A549 (cell line): ENCODE results near the gene ZNF845. TPM values are rescaled to one million over a fixed set of nuclear protein-coding genes. Genes with fewer than 3 reads are reported as not detected.
"Not testable (repeated sequence)": the region's sequence is repeated elsewhere in the genome, so short reads cannot be mapped to it uniquely, and the experiment has no call there.

Experiments used
- ATAC-seq, 2 experiments: fragments of 200-7000 bp in 1 of 2; fragments of >200 bp in 1 of 2; cut with Nextera tagmentation in 1 of 2; cut with Tn5 transposase in 1 of 2; 3 replicates each; pipeline versions ENCODE4 v1.8.0 to v1.9.1; 2018 to 2020; ENCODE audit warnings: mild to moderate bottlenecking in 1 of 2, moderate library complexity in 1 of 2
- CTCF ChIA-PET: fragments of 300-600 bp; sonication (Branson Sonifier 250); formaldehyde crosslinking; extraction: SDS; loops from one replicate; lab custom pipeline; 2021; ENCODE audit warnings: antibody characterized with exemption, inconsistent platforms; lab: Yijun Ruan, JAX
- POLR2A ChIA-PET: fragments of 350-600 bp; formaldehyde crosslinking; extraction: SDS; loops from one replicate; lab custom pipeline; 2021; ENCODE audit warnings: antibody characterized with exemption, inconsistent platforms; lab: Yijun Ruan, JAX
- DNase-seq, 2 experiments: peaks; one replicate each; pipeline versions ENCODE4 v3.0.0 to v3.0.0-alpha.2; 2011 to 2016; ENCODE audit warnings: low read depth in 1 of 2, low spot score in 1 of 2
- FAIRE-seq: peaks from 2 replicates; lab custom pipeline; 2011; peaks lifted over from hg19 to GRCh38; lab: Jason Lieb, UNC
- H3K27ac ChIP-seq, 2 experiments: fragments of >200 bp; sonication (Bioruptor Twin); formaldehyde crosslinking; 3 replicates each; pipeline ENCODE4 v1.5.1; 2016 to 2017
- H3K4me1 ChIP-seq: fragments of >200 bp; sonication (Bioruptor Twin); formaldehyde crosslinking; 3 replicates; pipeline ENCODE4 v1.6.1; 2016
- H3K4me2 ChIP-seq: fragments of >200 bp; sonication (Bioruptor Twin); formaldehyde crosslinking; 3 replicates; pipeline ENCODE4 v1.6.1; 2016
- H3K4me3 ChIP-seq: fragments of >200 bp; sonication (Bioruptor Twin); formaldehyde crosslinking; 3 replicates; pipeline ENCODE4 v1.5.1; 2016
- H3K9me3 ChIP-seq: fragments of >200 bp; sonication (Bioruptor Twin); formaldehyde crosslinking; 3 replicates; pipeline ENCODE4 v1.6.1; 2016
- EHMT2 ChIP-seq: fragments of 200-600 bp; sonication (generic); IDR thresholded peaks from 2 replicates; pipeline ENCODE4 v1.6.1; 2016; ENCODE audit warnings: antibody characterized with exemption, low read depth, mild to moderate bottlenecking, moderate library complexity
- HOXB13 ChIP-seq: fragments of 250-450 bp; sonication (Bioruptor Pico); IDR thresholded peaks from 2 replicates; pipeline ENCODE4 v1.5.0; 2020; ENCODE audit warnings: low read depth, mild to moderate bottlenecking, moderate library complexity
- RAD21 ChIP-seq, 2 experiments: fragments of >200 bp in 1 of 2; sonication (Bioruptor Twin) in 1 of 2; formaldehyde crosslinking in 1 of 2; IDR thresholded peaks in 1 of 2; conservative IDR thresholded peaks in 1 of 2; 2 replicates in 1 of 2; 3 replicates in 1 of 2; pipeline ENCODE4 v1.6.1; 2012 to 2018; ENCODE audit warnings: inconsistent platforms in 1 of 2
- ZFP36 ChIP-seq: fragments of 450-650 bp; IDR thresholded peaks from 2 replicates; pipeline ENCODE4 v1.6.1; 2014; ENCODE audit warnings: borderline replicate concordance; ENCODE audit not compliant: partially characterized antibody
- WGBS: methylation state at CpG from one replicate; pipeline ENCODE4 v1.1.6; 2017; ENCODE audit errors: missing lambda C conversion rate; 5-methylcytosine and 5-hydroxymethylcytosine counted together
- polyA plus RNA-seq, 4 experiments: library from polyadenylated mRNA; depleted of rRNA in 3 of 4; stranded (reverse); fragments of >200 nt; fragmentation: RNase III in 1 of 4; extraction: RNeasy Plus Mini Kit Qiagen cat#74134 plus additional on column Dnase treatment in 1 of 4; gene quantifications; 2 replicates in 3 of 4; 3 replicates in 1 of 4; pipeline ENCODE4 v1.2.3, GENCODE V29; 2011 to 2017

The ZNF845 gene
- polyA plus RNA-seq, 2 of the 4 experiments (the other 2 are of a cell fraction) = 3.3 to 8.3 TPM

GRCh38 chr19:53396525-53396868 lies 62.9 kb downstream of the ZNF845 start:
- H3K9me3 ChIP-seq = peaks cover 79% of the 10 kb centered on the region
- H3K4me2 ChIP-seq = no peak overlapping the region; the same call in 2 of the 3 replicates
- no peak for TF ChIP-seq EHMT2
- no peak for TF ChIP-seq HOXB13 (CRISPR knock-in tag)
- no peak for TF ChIP-seq ZFP36
- TF ChIP-seq RAD21 (conservative IDR thresholded peaks at IDR 0.05 in 1 of 2, IDR thresholded peaks at IDR 0.05 in 1 of 2) = no peak
- CTCF ChIA-PET = no interaction called here
- no peak for FAIRE-seq
- H3K4me1 ChIP-seq = no peaks in the 10 kb centered on the region
- no peak for DNase-seq
- no peak for ATAC-seq
- WGBS = 63% methylated on average over 1 of the region's 1 CpG
- H3K27ac ChIP-seq = no peak overlapping the region
- H3K4me3 ChIP-seq = no peak overlapping the region
- POLR2A ChIA-PET = interaction anchor here (0.6 to 1.6 kb wide), 3 partner anchors 60 to 286 kb away, joined by 3 to 10 read pairs (median 4); no protein-coding TSS in a partner anchor

- ChIA-PET CTCF (interaction anchor here (0.6 kb wide), 1 partner anchor 1222 kb away, joined by 3 read pairs; no protein-coding TSS in a partner anchor), POLR2A (interaction anchor here (1.6 kb wide), 1 partner anchor 123 kb away, joined by 3 read pairs; no protein-coding TSS in a partner anchor)
- not testable (repeated sequence) for H3K4me2 ChIP-seq, ATAC-seq, H3K27ac ChIP-seq, FAIRE-seq, H3K4me3 ChIP-seq, H3K4me1 ChIP-seq, DNase-seq
- H3K9me3 ChIP-seq = peaks cover 80% of the 10 kb centered on the region
- WGBS = 100% methylated on average over 1 of the region's 1 CpG
Observed at GRCh38 chr19:53397918-53398317, 64.4 kb downstream of the ZNF845 start.

Other genes with a start within 250 kb of the ZNF845 start
- gene ZNF160, start 230.3 kb upstream of the ZNF845 start, polyA plus RNA-seq (2011; rRNA removed) = 15.4 and 16.6 TPM in 2 replicates
- gene ZNF160, start 230.3 kb upstream of the ZNF845 start, polyA plus RNA-seq (2017; fragmentation: RNase III; extraction: RNeasy Plus Mini Kit Qiagen cat#74134 plus additional on column Dnase treatment) = 8.8 to 9.6 TPM (median 9.1 TPM) in 3 replicates
- gene ZNF415, start 200.8 kb upstream of the ZNF845 start, polyA plus RNA-seq (2011; rRNA removed) = not detected in 2 replicates
- not detected in 3 replicates for gene ZNF415, start 200.8 kb upstream of the ZNF845 start, polyA plus RNA-seq (2017; fragmentation: RNase III; extraction: RNeasy Plus Mini Kit Qiagen cat#74134 plus additional on column Dnase treatment)
- not detected in 2 replicates for gene ZNF347, start 174.7 kb upstream of the ZNF845 start, polyA plus RNA-seq (2011; rRNA removed)
- not detected in 3 replicates for gene ZNF347, start 174.7 kb upstream of the ZNF845 start, polyA plus RNA-seq (2017; fragmentation: RNase III; extraction: RNeasy Plus Mini Kit Qiagen cat#74134 plus additional on column Dnase treatment)
- not detected in 2 replicates for gene ZNF665, start 140.4 kb upstream of the ZNF845 start, polyA plus RNA-seq (2011; rRNA removed)
- gene ZNF665, start 140.4 kb upstream of the ZNF845 start, polyA plus RNA-seq (2017; fragmentation: RNase III; extraction: RNeasy Plus Mini Kit Qiagen cat#74134 plus additional on column Dnase treatment) = not detected in 3 replicates
- gene ZNF677, start 78.9 kb upstream of the ZNF845 start, polyA plus RNA-seq (2011; rRNA removed) = not detected in 2 replicates
- not detected in 3 replicates for gene ZNF677, start 78.9 kb upstream of the ZNF845 start, polyA plus RNA-seq (2017; fragmentation: RNase III; extraction: RNeasy Plus Mini Kit Qiagen cat#74134 plus additional on column Dnase treatment)
- not detected in 2 replicates for gene VN1R2, start 75.5 kb upstream of the ZNF845 start, polyA plus RNA-seq (2011; rRNA removed)
- gene VN1R2, start 75.5 kb upstream of the ZNF845 start, polyA plus RNA-seq (2017; fragmentation: RNase III; extraction: RNeasy Plus Mini Kit Qiagen cat#74134 plus additional on column Dnase treatment) = not detected in 3 replicates
- gene VN1R4, start 66.0 kb upstream of the ZNF845 start, polyA plus RNA-seq (2011; rRNA removed) = not detected in 2 replicates
- not detected in 3 replicates for gene VN1R4, start 66.0 kb upstream of the ZNF845 start, polyA plus RNA-seq (2017; fragmentation: RNase III; extraction: RNeasy Plus Mini Kit Qiagen cat#74134 plus additional on column Dnase treatment)
- 1.00 and 1.3 TPM in 2 replicates for gene ZNF525, start 32.0 kb downstream of the ZNF845 start, polyA plus RNA-seq (2011; rRNA removed)
- gene ZNF525, start 32.0 kb downstream of the ZNF845 start, polyA plus RNA-seq (2017; fragmentation: RNase III; extraction: RNeasy Plus Mini Kit Qiagen cat#74134 plus additional on column Dnase treatment) = 0.12 to 0.46 TPM (median 0.41 TPM) in 3 replicates
- gene ZNF765, start 61.4 kb downstream of the ZNF845 start, polyA plus RNA-seq (2011; rRNA removed) = 8.3 and 9.0 TPM in 2 replicates
- 4.4 to 5.1 TPM (median 4.8 TPM) in 3 replicates for gene ZNF765, start 61.4 kb downstream of the ZNF845 start, polyA plus RNA-seq (2017; fragmentation: RNase III; extraction: RNeasy Plus Mini Kit Qiagen cat#74134 plus additional on column Dnase treatment)
- 18.7 and 21.4 TPM in 2 replicates for gene ZNF761, start 98.2 kb downstream of the ZNF845 start, polyA plus RNA-seq (2011; rRNA removed)
- 6.6 to 7.9 TPM (median 7.4 TPM) in 3 replicates for gene ZNF761, start 98.2 kb downstream of the ZNF845 start, polyA plus RNA-seq (2017; fragmentation: RNase III; extraction: RNeasy Plus Mini Kit Qiagen cat#74134 plus additional on column Dnase treatment)
- gene ZNF813, start 134.0 kb downstream of the ZNF845 start, polyA plus RNA-seq (2011; rRNA removed) = 0.57 and 0.78 TPM in 2 replicates
- gene ZNF813, start 134.0 kb downstream of the ZNF845 start, polyA plus RNA-seq (2017; fragmentation: RNase III; extraction: RNeasy Plus Mini Kit Qiagen cat#74134 plus additional on column Dnase treatment) = 0.30 to 0.67 TPM (median 0.63 TPM) in 3 replicates
- 18.1 and 19.2 TPM in 2 replicates for gene ZNF331, start 204.4 kb downstream of the ZNF845 start, polyA plus RNA-seq (2011; rRNA removed)
- gene ZNF331, start 204.4 kb downstream of the ZNF845 start, polyA plus RNA-seq (2017; fragmentation: RNase III; extraction: RNeasy Plus Mini Kit Qiagen cat#74134 plus additional on column Dnase treatment) = 14.5 to 16.3 TPM (median 16.0 TPM) in 3 replicates